ENCODE results near the gene DOP1A.

The DOP1A gene, protein sequence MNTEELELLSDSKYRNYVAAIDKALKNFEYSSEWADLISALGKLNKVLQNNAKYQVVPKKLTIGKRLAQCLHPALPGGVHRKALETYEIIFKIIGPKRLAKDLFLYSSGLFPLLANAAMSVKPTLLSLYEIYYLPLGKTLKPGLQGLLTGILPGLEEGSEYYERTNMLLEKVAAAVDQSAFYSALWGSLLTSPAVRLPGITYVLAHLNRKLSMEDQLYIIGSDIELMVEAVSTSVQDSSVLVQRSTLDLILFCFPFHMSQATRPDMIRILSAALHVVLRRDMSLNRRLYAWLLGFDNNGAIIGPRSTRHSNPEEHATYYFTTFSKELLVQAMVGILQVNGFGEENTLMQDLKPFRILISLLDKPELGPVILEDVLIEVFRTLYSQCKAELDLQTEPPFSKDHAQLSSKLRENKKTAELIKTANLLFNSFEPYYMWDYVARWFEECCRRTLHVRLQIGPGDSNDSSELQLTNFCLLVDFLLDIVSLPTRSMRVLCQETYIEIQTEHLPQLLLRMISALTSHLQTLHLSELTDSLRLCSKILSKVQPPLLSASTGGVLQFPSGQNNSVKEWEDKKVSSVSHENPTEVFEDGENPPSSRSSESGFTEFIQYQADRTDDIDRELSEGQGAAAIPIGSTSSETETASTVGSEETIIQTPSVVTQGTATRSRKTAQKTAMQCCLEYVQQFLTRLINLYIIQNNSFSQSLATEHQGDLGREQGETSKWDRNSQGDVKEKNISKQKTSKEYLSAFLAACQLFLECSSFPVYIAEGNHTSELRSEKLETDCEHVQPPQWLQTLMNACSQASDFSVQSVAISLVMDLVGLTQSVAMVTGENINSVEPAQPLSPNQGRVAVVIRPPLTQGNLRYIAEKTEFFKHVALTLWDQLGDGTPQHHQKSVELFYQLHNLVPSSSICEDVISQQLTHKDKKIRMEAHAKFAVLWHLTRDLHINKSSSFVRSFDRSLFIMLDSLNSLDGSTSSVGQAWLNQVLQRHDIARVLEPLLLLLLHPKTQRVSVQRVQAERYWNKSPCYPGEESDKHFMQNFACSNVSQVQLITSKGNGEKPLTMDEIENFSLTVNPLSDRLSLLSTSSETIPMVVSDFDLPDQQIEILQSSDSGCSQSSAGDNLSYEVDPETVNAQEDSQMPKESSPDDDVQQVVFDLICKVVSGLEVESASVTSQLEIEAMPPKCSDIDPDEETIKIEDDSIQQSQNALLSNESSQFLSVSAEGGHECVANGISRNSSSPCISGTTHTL (N-terminal part only)

DNA sequence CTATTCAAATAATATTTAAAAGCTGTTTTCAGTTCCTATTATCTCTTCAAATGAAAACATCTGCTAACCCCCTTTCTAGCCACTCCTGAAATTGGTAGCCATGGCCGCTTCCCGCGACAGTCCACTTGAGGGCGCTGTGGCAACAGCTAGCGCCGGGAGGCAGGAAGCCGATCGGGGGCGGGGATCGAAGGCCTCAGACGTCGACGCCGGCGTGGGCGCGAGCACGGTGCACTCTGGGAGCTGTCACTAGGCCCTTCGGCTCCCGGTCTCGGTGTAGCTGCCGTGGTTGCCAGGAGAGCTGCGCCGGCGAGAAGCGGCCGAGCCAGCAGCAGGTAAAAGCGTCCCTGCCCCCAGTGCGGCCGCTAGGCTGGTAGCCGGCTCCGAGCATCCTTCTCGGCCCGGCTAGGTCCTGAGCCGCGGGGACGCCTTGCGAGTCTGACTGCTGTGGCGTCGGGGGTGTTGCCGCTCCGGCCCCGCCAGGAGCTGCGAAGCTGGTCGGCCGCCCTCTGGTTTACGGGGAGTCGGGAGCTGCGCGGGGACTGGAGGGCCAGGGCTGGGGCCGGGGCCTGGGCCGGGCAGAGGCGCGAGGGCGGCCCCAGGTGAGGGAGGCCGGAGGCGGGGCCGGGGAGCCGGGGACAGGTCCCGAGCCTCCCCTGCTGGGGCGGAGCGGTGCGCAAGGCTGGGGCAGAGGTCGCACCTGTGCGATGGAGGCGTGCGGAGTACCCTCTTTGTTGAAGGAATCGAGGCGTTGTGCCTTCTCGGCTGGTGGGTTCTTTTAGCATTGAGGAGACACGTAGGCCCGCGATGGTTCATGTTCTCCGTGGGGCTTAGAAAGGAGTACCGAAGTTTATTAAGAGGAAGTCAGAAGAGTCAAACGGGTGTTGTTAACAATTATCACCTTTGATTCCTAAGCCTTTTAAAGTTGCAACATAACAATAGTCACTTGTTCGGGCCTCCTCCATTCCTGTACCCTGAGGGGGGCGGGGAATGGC, at the start of gene DOP1A:
Gene DOP1A (plus strand): TSS at position 224 of the 992 bp plus-strand sequence. CDS start 29,307 bp downstream, outside the sequence.
- peak; percentile 88 to 97 (median 96) for DNase-seq

DNA sequence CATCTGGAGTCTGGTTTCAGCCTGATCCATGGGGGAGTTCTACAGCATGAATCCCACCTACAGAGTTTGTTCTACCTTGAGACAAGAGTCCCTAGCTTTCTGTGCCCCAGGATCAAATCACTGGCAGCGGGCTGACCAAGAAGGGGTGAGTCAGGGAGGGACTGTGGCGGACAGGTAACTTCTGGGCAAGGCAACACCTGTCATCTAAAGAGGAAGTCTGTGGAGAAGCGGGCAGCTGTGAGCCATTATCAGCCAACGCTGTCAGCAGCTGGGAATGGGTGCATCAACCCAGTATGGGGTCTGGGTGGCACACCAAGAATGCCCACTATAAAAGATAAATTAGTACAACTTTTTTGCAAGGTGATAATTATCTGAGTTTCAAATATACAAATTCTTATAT, 47.7 kb upstream of the DOP1A start:
- DNase-seq: no peak

DNA sequence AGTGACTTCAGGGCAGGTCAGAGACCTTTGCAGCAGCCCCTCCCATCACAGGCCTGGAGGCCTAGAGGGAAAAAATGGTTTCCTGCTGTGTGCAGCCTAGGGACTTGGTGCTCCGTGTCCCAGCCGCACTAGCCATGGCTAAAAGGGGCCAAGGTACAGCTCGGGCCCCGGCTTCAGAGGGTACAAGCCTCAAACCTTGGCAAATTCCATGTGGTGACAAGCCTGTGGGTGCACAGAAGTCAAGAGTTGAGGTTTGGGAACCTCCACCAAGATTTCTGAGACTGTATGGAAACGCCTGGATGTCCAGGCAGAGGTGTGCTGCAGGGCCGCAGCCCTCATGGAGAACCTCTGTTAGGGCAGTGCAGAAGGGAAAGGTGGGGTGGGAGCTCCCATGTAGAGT, 35.8 kb upstream of the DOP1A start:
- DNase-seq: no peak

DNA sequence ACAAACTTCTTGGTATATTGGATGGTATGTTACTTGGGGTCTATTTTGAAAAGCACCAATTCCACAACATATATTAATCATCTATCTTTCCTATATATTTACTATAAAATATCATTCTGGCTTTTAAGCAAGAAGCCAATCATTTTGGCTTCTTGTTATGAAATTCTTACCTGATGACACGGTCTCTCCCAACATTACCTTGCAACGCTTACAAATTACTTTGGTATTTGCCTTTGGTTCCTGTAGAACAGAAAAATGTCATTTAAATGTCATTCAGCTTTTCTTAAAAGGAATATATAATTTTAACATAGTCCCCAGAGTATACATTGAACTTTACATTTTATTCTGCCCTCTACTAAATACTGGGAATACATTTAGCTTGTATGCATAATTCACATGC, 29.2 kb upstream of the DOP1A start:
- no peak for DNase-seq

DNA sequence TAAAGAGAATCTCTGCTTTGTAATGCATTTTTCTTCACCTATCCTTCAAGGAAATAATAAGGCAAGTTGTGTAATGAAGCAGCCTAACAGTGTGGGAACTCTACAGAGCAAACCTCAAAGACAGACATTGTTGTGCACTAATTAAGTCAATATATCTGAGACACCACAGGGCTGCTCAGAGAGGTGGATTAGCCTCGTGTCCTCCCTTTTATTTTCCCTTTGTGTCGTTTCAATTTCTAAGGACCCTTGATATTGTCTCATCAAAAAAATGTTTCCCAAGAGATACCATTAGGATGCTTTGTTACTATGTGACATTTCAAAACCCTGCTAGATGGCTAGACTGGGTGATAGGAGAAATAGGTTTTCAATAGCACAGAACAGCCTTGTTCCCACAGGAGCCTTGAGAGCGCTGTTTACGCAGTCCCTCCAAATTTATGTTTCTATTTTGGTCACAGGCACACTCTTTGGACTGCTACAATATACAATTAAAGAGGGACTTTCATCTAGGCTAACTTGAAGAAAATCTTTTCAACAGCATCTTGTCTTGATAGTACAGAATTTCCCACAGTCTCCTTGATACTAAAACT, 24.9 kb upstream of the DOP1A start:
- DNase-seq: no peak

DNA sequence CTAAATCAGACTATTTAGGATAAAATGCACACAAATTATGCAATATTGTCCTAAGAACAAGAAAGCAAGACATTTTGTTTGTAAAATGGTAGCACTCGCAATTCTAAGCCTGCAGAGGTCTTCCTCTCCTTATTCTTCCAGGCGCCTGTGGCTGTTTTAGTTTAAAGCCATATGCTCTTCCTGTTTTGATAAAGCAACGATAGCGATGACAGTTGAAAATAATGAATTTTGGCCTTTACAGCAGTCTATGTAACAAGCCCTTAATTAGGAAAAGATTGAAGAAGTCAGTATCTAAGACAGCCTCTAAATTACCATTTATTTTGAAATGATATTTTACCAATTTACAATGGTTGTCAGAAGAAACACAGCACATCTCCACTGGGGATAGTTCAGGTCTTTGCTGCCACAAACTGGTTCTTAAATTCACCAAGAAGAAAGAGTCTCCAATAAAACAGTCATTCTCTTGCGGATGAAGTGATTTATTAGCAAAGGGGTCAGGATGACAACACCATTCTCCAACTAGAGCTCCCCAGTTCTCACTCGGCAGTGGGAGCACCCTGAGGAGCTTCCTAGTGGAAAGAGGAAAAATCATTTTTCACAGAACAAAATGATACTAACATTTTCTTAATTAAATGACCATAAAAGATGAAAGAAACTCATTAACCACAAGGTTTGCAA, 23.2 kb upstream of the DOP1A start:
- DNase-seq: no peak

DNA sequence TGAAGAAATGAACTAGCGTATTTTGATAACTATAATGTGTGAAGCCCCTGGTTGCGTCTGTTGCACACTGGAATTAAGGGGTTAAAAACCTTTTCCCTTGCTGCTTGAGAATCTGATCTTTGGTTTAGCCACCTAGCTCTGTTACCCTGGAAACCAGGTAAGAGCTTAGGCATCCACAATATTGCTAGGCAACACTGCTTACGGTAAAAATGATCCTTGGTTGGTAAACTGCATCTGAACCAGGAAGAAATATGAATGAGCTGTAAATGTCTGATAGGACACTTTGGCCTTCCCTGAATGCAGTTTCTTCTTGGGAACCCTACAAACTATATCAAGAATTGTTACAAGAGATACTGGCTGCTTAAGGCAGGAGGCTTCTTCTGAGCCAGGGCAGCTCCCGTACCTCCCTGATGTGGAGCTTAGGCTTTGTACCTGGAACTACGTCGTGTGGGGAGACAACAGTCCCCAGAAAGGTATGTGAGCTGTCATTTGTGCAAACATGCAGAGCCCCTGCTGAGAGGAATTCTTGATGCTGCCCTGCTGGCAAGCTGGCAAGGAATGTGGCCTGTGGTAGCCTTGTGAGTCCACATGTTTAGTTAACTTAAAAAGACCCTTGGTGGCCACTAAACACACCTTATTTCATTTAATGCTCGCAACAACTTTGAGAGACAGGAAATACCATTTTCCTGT, 20.3 kb upstream of the DOP1A start:
- DNase-seq: no peak

DNA sequence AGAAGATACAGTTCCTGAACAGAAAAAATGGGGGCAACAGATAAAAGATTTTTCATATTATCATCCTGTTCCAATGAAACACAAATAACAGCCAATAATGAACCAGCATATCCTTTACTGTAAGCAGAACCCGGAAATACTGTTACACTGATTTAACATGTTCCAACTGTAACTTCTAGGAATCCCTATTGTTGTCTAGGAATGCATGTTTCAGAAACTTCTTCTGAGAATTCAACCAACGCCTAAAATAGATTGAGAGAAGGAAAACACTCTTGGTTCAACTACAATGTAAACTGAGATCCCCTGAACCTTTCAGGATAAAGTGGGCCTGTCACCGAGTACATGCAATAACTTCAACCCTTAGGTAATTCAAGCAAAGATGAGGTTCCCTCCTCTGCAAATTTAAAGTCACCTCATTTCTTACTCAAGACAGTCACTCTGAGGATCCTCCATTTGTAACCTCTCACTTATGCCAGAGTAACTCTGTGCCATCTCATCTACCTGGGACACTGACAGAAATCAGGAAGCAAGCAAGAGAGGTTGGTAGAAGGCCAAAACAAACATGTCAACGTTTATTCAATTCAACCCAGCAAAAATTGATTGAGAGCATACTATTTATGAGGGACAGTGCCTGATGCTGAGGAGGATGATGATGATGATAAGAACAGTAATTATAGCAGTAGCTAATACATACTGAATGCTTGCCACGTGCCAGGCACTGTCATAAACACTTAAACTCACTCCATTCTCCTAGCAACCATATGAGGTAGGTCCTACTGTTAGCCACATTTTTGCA, 15.9 kb upstream of the DOP1A start:
- DNase-seq: no peak

DNA sequence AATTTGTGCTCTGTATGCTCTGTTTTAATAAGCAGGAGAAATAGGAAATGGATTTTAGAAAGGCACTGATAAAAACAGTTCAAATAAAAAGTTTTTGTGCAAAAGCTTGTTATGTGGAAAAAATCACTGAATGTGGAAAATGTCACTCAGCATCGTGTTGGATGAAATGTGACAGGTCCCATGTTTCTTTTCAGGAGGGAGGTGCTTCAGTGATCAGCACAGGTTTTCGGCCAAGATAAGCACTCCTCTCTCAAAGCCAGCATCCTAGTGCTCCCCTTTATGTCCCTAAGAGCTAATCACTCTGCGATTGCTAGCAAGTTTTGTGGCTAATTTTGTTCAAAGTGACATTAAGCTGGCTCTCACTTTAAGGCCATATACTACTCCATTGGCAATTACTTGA, 13.8 kb upstream of the DOP1A start:
- no peak for DNase-seq

DNA sequence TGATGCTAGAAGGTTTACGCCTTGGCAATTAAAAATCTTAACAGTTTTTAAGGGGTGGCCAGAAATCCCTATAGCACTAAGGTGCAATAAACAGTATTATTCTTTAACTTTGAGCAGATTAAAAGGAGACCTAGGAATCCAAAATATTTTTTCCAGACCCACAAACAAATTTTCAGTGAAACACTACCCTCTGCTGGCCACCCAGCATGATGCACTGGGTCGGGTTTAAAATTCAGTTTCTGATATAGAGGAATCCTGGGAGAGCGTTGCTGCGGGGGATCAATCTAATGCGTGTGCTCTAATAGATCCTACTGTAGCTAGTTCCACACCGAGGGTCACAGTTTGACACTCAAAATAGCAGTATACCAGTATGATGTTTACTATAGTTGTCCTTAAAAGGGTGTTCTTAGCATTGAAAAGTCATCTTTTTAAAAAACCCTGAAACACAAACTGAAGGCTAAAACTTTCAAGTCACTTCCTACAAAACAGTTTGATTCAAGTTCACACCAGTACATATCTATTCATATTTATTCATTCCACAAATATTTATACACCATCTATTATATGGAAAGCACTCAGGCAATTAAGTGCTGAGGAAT, 12.0 kb upstream of the DOP1A start:
- peak in 1 of 4 experiments; percentile 1 for DNase-seq

DNA sequence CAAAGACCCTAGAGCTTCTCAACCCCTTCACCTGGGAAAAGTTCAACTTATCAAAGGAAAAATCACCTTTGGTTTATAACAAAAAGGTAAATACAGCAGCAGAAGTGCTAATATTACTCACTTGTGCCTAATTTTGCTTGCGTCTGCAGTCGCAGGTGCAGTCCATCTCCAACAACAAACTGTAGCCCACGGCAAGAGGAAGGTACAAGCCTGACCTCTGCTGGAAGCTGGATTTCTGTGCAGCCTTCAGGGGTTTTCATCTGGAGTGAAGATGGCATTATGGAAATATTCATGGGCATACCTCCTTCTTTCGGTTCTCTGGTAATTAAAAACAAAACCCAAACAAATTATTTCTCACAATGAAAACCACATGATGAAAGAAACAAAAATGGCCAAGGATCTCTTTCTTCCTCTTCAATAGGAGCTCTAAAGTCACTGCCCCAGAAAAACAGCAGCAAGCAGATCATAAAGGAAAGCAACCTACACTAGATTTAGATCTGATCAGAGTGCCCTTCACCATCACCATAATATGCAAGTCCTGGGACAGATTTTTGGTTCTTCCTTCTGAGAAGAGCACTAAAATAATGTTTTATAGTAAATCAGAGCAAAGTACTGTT, 9.7 kb upstream of the DOP1A start:
- DNase-seq: no peak

DNA sequence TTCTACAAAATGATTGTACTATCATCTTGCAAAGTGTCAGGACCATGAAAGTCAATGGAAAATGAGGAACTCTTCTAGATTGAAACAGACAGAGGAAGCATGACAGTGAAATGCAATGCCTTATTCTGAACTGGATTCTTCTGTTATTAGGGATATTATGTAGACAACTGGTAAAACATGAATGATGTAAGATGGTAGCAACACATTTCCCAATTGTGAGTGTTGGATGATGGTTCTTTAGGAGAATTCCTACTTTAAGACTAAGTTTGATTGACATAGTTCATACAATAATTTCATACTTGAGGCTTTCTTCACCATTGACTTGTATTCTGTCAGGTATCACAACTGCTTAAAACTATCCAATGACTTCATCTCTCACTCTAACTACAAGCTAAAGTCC, 6.3 kb upstream of the DOP1A start:
- DNase-seq: no peak

DNA sequence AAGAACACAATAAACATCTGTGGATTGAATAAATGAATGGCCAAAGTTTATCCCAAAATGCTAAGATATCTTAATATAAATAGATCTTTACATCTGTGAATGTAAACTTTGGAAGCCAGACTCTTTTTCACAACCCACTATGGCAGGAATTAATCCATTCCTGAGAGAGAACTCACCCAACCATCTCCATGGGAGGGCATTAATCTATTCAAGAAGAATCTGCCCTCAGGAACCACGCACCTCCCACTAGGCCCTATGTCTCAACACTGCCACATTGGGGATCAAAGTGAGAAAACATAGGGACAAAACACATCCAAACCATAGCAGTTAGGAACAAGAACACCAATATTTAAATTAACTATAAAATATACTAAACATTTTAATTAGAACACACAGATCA, 5.2 kb upstream of the DOP1A start:
- no peak for DNase-seq

DNA sequence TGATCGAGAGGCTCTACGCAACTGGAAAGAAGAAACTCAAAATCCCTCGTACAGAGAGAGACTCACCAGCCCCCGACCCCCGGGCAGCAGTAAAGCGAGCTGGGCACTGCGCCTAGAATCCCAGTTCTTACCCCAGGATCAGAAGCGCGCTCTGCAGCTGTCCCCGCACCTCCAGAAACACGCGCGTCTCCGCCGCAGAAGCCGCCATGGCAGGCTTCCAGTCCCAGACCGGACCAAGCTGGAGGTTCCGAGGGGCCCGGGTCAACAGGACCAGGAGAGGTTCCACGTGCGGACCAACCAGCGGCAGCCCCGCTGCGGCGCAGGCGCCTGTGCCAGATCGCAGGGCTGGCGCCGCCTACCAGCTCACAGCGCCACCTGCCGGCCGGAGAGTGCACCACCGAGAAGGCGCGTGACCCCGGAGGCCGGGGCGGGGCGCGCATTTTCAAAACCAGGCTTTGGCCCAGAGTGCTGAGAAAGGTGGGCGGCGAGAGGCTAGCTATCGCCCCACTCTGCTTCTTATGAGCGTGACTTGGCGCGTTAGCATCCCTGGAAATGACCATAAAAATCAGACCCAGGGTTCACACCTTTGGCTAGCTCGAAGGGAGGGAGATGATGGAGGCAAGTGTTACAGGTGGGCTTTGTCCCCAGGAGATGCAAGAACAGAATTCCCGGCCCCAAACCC, 1.8 kb upstream of the DOP1A start, which contains the start of gene UBE3D:
Gene UBE3D (minus strand): TSS at position 331 of the 682 bp plus-strand sequence. CDS start 123 bp downstream, at position 208.
- DNase-seq: peak; percentile 88 to 95 (median 92)

DNA sequence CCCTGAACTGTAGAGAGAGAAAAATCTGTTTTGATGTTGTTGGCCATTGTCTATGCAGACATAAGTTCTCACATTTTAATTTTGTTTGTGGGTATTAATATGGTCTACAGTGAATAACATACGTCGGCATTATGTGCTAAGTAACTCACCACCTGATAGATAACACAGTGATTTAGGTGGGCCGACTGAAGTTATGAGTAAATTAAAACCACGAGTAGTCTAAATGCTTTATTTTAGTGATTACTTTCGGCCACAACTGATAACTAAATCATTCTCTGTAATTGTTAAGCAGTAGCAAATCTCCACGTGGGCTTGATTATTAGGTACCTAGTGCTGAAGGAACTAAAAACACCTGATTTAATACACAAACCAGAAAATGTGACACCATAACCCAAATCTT, 1.1 kb downstream of the DOP1A start:
- DNase-seq: no peak

DNA sequence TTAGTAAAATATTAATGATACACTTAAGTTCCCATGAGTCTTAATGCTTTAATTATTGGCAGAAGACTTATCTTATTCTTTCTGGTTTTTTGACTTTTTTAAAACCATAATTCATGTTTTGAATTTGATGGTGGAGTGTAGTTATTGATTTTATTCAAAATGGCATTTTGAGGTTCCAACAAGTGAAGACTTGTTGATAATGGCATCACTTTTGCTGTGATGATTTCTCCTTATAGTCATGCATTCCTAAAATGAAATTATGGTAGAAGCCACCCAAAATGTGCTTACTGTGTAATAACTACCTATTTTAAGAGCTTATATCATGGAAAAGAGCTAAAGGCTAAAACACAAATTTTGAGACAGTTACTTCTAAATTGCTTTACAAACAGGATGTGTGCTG, 2.2 kb downstream of the DOP1A start:
- DNase-seq: no peak

DNA sequence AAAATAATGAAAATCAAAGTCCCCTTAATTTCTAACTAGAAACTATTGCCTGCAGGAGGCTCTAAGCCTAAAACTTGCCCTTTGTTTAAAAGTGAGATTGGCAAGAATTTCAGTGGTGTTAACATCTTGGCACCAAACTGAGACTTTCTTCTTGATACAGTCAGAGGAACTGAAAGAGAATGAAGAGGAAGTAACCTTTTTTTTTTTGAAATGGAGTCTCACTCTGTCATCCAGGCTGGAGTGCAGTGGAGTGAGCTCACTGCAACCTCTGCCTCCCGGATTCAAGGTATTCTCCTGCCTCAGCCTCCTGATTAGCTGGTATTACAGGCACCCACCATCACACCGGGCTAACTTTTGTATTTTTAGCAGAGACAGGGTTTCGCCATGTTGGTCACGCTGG, 3.6 kb downstream of the DOP1A start:
- no peak for DNase-seq

DNA sequence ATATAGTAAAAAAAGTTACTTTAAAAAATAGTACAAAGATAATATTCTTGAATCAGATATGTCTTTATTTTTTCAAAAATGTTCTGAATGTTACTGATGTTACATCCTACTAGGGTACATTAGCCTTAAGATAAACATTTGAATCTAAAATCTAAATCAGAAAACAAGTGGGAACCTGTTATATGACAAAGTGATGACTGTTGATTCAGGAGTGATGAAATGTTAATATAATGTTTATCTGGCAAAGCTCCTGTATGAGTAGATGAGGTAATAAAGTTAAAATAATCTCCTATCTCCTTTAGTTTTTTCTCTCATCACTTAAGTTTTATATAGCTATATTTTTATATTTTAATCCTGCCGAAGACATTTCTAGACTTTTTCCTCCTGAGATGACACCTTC, 4.2 kb downstream of the DOP1A start:
- DNase-seq: no peak

All from activated naive CD4-positive, alpha-beta T cell (primary cell).